Smooth muscle cell of the brain vasculature (primary cell): Measurements from ENCODE around the gene PPFIA1.
"Not testable (repeated sequence)": the region's sequence is repeated elsewhere in the genome, so short reads cannot be mapped to it uniquely, and the experiment has no call there.

ENCODE experiments used
- DNase-seq: peaks from one replicate; pipeline ENCODE4 v3.0.0-alpha.2; 2012; ENCODE audit warnings: low read depth, low spot score

The PPFIA1 gene

DNA sequence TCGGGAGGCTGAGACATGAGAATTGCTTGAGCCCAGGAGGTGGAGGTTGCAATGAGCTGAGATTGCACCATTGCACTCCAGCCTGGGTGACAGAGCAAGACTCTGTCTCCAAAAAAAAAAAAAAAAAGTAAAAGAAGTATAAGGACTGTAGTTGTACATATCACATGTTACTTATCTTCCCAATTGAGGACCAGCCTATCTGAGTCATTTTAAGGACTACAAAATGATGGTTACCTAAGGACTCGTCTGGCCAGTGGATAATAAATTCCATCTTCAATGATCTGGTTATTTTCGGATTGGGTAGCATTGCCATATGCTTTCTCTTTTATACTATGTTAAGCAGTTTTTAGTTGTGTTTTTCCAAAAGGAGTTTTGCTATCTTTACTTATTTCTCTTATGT, 55.3 kb downstream of the PPFIA1 start:
- DNase-seq: no peak

DNA sequence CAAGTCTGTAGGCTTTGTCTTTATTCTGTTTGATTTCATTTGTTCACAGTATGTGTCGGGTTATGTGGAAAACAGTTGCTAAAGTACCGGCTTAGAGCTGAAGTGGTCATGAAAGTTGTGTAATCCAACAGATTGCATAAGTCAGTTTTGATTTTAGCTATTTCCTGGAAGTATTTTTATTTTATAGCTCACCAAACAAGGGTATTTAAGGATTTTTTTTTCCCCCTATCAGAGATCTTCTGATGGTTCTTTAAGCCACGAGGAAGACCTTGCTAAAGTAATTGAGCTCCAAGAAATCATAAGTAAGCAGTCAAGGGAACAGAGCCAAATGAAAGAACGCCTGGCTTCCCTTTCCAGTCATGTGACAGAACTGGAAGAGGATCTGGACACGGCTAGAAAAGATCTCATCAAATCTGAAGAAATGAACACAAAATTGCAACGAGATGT, 55.9 kb downstream of the PPFIA1 start:
- no peak for DNase-seq

- no peak for DNase-seq
These were observed 56.3 kb downstream of the PPFIA1 start for GRCh38 chr11:70326833-70327232.

DNA sequence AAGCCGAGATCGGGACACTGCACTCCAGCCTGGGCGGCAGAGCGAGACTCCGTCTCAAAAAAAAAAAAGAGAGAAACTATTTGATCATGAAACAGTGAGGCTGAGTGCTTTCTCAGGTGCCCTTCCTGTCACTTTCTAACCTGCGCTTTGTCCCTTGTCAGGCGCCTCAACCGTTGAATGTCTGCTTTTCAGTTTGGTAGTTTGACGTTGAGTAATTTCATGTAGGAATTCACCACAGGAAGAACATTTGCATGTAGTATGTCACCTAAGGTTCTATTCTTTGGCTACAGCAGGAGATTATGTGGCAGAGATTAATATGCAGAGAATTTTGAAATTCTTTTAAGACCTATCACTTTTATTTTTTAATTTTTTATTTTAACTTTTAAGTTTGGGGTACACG, 57.2 kb downstream of the PPFIA1 start:
- DNase-seq: no peak

DNA sequence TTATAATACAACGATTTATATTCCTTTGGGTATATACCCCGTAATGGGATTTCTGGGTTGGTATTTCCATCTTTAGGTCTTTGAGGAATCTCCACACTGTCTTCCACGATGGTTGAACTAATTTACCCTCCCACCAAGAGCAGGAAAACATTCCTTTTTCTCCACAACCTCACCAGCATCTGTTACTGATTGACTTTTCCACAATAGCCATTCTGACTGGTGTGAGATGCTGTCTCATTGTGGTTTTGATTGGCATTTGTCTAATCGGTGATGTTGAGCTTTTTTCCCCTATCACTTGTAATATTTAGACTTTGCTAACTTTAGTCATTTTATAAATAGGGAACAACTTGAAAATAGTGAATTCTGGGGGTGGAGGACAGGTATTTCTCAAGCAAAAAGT, 58.1 kb downstream of the PPFIA1 start:
- DNase-seq: no peak

DNA sequence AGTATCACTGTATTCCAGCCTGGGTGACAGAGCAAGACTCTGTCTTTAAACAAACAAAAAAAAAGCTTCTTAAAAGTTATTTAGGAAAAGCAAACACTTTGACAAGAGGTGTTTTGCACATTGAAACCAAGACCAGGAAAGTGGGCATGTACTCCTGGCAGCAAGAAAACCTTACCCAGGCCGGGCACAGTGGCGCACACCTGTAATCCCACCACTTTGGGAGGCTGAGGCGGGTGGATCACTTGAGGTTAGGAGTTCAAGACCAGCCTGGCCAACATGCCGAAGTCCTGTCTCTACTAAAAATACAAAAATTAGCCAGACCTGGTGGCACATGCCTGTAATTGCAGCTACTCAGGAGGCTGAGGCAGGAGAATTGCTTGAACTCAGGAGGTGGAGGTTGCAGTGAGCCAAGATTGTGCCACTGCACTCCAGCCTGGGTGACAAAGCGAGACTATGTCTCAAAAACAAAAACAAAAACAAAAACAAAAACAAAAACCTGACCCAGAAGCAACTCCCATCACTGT, 60.9 kb downstream of the PPFIA1 start:
- not testable (repeated sequence) for DNase-seq

DNA sequence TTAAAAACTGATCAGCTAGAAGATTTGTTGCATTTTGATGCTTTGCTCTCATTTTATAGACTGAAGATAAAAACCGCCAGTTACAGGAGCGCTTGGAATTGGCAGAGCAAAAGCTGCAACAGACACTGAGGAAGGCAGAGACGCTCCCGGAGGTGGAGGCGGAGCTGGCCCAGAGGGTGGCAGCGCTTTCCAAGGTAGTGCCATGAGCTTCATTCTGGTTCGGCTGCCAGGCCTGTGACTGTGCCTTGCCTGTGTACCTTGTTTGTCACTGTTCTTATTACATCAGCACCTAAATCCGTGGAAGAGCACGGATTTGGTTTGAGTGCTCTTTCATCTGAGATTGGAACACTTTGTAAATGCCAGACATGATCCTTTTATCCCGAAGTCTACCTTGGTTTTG, 61.4 kb downstream of the PPFIA1 start:
- no peak for DNase-seq

GRCh38 chr11:70332567-70332966, 62.1 kb downstream of the PPFIA1 start:
- no peak for DNase-seq

DNA sequence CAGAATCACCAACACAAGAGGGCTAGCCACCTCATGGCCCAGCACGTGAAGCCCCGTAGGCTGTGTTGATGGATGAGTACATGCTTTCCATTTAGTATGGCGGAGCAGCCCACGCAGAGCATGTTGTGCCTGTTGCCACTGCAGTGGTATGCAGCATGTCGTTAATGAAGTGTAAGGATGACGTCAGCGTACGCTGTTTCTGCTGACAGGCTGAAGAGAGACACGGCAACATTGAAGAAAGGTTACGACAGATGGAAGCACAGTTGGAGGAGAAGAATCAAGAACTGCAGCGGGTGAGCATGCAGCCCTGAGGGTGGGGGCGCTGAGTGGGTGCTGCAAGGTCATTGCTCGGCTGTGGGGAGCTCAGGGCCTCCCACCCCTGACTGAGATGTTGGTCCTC, 62.8 kb downstream of the PPFIA1 start:
- no peak for DNase-seq

- no peak for DNase-seq
These were observed 64.0 kb downstream of the PPFIA1 start for GRCh38 chr11:70334351-70334995.

DNA sequence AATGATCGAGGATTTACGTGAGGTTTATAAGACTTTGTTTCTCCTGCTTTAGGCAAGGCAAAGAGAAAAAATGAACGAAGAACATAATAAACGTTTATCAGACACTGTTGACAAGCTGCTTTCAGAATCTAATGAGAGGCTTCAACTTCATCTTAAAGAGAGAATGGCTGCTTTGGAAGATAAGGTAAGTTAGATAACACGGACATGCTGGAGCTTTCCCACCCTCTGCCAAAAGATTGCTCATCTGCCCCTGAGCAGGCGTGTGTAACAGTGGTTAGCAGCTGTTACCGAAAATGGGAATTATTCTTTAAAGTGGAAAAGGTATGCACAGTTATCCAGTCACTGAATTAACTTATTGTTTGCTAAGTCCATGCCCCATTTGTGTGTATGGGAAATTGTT, 65.0 kb downstream of the PPFIA1 start:
- no peak for DNase-seq

DNA sequence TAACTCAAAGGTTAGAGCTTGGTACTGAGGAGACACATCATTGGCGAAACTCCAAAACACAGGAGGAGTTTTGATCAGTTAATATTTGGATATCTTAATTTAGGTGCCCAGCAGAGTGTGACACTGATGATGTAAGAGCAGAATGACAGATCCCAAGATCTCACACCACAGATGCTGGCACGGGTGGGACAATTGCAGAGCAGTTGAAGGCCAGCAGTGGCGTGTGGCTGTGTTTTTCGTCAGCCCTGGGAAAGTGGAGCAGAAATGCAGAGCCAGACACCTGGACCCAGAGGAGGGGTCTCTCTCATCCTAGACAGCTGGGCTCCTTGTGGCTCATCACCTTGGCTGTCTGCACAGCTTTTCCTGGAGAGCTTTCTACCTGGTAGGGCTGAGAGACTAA, 68.1 kb downstream of the PPFIA1 start:
- DNase-seq: no peak

DNA sequence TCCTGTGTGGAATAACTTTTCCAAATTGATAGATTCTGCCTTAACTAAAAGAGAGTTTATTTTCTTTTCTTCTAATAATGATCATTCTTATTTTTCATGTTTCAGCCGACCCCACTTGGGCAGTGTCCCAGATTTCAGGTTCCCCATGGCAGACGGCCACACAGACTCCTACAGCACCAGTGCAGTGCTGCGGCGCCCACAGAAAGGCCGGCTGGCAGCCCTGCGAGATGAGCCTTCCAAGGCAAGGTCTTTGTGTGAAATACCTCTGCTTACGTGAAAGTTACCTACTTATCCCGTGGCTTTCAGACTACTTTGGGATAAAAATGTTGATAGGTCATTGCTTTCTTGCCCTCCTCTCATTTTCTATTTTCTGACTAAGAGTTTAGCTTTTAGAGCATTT, 68.6 kb downstream of the PPFIA1 start:
- DNase-seq: no peak

- DNase-seq: no peak
These were observed 71.5 kb downstream of the PPFIA1 start for GRCh38 chr11:70341881-70342429.

- DNase-seq: no peak
These were observed 73.1 kb downstream of the PPFIA1 start for GRCh38 chr11:70343636-70344035.

DNA sequence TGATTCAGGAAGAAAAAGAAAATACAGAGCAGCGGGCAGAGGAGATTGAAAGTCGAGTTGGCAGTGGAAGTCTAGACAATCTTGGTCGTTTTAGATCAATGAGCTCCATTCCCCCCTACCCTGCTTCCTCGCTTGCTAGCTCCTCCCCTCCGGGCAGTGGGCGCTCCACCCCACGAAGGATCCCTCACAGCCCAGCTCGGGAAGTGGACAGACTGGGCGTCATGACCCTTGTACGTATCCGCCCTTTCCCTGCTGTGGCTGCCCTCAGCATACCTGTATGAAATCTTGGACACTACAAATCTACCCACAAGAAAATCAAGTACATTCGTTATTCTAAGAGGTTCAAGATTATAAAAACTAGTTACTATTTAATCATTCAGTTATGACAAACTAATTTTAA, 77.7 kb downstream of the PPFIA1 start:
- no peak for DNase-seq

DNA sequence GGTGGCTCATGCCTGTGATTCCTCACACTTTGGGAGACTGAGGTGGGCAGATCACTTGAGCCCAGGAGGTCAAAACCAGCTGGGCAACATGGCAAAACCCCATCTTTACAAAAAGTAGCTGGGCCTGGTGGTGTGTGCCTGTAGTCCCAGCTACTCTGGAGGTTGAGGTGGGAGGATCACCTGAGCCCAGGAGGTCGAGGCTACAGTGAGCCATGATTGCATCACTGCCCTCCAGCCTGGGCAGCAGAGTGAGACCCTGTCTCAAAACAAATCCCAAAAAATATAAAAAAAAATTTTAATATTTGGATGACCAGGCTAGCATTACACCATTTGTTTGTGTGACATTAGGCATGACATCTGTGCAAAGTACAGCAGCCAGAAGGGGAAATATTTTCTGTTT, 78.1 kb downstream of the PPFIA1 start:
- no peak for DNase-seq

DNA sequence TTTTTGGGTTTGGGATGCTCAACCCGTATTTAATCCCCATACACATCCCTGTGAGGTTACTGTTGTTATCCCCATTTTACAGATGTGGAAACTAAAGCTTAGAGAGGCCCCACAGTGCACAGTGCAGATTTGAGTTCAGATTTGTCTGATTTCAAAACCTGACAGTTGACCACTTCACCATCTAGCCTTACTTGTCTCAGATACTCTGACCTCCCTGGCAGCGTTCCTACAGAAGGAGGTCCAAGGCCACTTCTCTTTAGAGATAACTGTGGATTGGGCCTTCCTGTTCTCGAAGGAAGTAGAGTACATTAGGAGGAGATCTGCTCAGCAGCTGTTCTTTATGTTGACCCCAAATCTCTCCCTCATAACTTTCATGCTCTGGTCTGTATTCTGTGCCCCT, 81.2 kb downstream of the PPFIA1 start:
- no peak for DNase-seq

GRCh38 chr11:70352100-70352499, 81.6 kb downstream of the PPFIA1 start:
- DNase-seq: no peak

DNA sequence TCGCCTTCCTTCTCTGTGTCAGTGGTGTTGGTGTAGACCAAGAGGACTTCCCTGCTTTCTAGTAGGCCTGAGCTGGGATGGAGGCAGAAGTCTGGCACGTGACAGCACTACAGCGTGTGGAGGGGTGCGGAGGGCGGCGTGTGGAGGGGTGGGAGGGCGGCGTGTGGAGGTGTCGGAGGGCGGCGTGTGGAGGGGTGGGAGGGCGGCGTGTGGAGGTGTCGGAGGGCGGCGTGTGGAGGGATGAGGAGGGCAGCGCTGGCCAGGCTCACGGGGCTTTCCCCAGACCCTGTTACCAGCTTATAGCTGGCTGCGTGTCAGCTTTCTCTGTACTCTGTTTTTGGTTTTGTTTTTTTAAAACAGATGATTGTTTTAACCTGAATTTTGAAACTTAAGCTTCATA, 82.1 kb downstream of the PPFIA1 start:
- no peak for DNase-seq

GRCh38 chr11:70353329-70353728, 82.8 kb downstream of the PPFIA1 start:
- DNase-seq: no peak

- DNase-seq: no peak
These were observed 83.5 kb downstream of the PPFIA1 start for GRCh38 chr11:70353900-70354568.

DNA sequence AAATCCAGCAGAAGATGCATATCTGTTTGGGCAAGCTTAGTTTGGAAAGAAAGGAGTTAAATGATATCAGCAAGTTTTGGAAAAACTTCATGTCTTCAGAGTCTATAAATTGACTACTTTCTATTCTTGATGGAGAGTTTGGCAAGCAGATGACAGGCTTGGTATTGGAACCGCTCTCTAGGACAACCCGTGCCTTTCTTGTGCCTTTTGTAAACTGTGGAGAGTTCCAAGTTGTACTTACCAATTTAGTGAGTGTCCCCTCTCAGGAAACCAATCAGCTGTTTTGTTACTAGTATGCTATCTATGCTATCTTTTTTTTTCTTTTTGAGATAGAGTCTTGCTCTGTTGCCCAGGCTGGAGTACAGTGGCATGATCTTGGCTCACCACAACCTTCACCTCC, 84.1 kb downstream of the PPFIA1 start:
- DNase-seq: no peak
